ENCODE results near the gene PADI4. TPM values are rescaled to one million over a fixed set of nuclear protein-coding genes. Genes with fewer than 3 reads are reported as not detected.

Gene PADI4
- total RNA-seq, 1 experiment from 2014 or later = not detected

DNA sequence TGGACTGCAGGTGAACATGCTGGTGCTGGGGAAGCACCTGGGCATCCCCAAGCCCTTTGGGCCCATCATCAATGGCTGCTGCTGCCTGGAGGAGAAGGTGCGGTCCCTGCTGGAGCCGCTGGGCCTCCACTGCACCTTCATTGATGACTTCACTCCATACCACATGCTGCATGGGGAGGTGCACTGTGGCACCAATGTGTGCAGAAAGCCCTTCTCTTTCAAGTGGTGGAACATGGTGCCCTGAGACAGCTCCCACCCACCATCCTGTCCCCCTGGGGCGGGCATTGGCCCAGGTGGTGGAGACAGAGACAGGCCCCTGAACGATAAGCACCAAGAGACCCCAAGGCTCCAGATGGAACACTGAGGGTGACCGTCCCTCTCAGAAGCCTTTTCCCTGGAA is 25.2 kb upstream of the PADI4 start:
- in situ Hi-C loops (cut with HindIII; ENCODE audit: low pct_unique_long_range_greater_than_20kb, low sequenced_read_pairs) (no loop called here), intact Hi-C loops (cut with micrococcal nuclease; ENCODE audit: unreplicated experiment) (no loop called here)
- DNase-seq (ENCODE audit: low read depth, low spot score) = no peak
- Histone ChIP-seq H3K27ac (ENCODE audit: low read length) (no peak overlapping the region), H3K36me3 (ENCODE audit: control insufficient read depth, insufficient read depth, low read length) (no peaks in the 10 kb centered on the region), H3K9me3 (ENCODE audit: control insufficient read depth, insufficient read depth, low read depth, low read length) (no peaks in the 10 kb centered on the region), H3K27me3 (ENCODE audit: control insufficient read depth, insufficient read depth, low read length) (no peaks in the 10 kb centered on the region; the same call in 1 of the 2 replicates), H3K4me3 (ENCODE audit: low read depth in 2 of 2, low read length in 2 of 2) (no peak overlapping the region), H3K4me1 (ENCODE audit: control insufficient read depth, insufficient read depth, low read length) (no peaks in the 10 kb centered on the region; the same call in 1 of the 2 replicates)
- no peak for ATAC-seq
- no TSS peak for BruUV-seq (replicated peaks)
- POLR2A ChIA-PET = no interaction called here
- TF ChIP-seq, protein P1, sequence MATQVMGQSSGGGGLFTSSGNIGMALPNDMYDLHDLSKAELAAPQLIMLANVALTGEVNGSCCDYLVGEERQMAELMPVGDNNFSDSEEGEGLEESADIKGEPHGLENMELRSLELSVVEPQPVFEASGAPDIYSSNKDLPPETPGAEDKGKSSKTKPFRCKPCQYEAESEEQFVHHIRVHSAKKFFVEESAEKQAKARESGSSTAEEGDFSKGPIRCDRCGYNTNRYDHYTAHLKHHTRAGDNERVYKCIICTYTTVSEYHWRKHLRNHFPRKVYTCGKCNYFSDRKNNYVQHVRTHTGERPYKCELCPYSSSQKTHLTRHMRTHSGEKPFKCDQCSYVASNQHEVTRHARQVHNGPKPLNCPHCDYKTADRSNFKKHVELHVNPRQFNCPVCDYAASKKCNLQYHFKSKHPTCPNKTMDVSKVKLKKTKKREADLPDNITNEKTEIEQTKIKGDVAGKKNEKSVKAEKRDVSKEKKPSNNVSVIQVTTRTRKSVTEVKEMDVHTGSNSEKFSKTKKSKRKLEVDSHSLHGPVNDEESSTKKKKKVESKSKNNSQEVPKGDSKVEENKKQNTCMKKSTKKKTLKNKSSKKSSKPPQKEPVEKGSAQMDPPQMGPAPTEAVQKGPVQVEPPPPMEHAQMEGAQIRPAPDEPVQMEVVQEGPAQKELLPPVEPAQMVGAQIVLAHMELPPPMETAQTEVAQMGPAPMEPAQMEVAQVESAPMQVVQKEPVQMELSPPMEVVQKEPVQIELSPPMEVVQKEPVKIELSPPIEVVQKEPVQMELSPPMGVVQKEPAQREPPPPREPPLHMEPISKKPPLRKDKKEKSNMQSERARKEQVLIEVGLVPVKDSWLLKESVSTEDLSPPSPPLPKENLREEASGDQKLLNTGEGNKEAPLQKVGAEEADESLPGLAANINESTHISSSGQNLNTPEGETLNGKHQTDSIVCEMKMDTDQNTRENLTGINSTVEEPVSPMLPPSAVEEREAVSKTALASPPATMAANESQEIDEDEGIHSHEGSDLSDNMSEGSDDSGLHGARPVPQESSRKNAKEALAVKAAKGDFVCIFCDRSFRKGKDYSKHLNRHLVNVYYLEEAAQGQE (IDR thresholded peaks at IDR 0.05; ENCODE audit: insufficient read depth in 1 of 2, low read depth in 2 of 2, low read length in 1 of 2) = no peak
- TF ChIP-seq, protein P2, sequence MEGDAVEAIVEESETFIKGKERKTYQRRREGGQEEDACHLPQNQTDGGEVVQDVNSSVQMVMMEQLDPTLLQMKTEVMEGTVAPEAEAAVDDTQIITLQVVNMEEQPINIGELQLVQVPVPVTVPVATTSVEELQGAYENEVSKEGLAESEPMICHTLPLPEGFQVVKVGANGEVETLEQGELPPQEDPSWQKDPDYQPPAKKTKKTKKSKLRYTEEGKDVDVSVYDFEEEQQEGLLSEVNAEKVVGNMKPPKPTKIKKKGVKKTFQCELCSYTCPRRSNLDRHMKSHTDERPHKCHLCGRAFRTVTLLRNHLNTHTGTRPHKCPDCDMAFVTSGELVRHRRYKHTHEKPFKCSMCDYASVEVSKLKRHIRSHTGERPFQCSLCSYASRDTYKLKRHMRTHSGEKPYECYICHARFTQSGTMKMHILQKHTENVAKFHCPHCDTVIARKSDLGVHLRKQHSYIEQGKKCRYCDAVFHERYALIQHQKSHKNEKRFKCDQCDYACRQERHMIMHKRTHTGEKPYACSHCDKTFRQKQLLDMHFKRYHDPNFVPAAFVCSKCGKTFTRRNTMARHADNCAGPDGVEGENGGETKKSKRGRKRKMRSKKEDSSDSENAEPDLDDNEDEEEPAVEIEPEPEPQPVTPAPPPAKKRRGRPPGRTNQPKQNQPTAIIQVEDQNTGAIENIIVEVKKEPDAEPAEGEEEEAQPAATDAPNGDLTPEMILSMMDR (IDR thresholded peaks at IDR 0.05) = no peak
- no peak for TF ChIP-seq SIN3A (IDR thresholded peaks at IDR 0.05; ENCODE audit: borderline replicate concordance, insufficient read depth, low read depth, low read length)
- no peak for TF ChIP-seq POLR2AphosphoS5 (IDR thresholded peaks at IDR 0.05; ENCODE audit: low read depth, low read length)
- TF ChIP-seq TCF7L2 (IDR thresholded peaks at IDR 0.05; ENCODE audit: low read depth, low read length) = no peak
- CTCF ChIA-PET = no interaction called here

DNA sequence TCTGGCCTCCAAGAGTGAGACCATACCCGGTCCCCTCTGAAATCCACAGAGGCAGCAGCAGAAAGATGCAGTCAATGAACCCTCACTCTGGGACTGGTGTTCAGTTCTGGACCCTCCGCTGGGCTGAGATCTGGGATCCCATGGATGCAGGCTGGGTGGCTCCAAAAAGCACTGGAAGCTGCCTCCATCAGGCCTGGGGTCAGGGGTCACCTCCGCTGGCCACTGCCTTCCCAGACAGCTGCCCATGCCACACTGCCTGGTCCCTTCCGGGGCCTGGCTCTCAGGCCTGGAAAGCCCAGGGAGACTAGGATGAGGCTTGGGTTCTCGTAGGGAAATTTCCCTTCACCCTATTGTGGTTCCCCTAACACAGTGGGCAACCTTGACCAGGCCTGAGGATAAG is 21.4 kb upstream of the PADI4 start:
- Histone ChIP-seq H3K27ac (ENCODE audit: low read length) (no peak overlapping the region), H3K36me3 (ENCODE audit: control insufficient read depth, insufficient read depth, low read length) (no peaks in the 10 kb centered on the region), H3K27me3 (ENCODE audit: control insufficient read depth, insufficient read depth, low read length) (no peaks in the 10 kb centered on the region; the same call in 1 of the 2 replicates), H3K9me3 (ENCODE audit: control insufficient read depth, insufficient read depth, low read depth, low read length) (no peaks in the 10 kb centered on the region), H3K4me1 (ENCODE audit: control insufficient read depth, insufficient read depth, low read length) (no peaks in the 10 kb centered on the region; the same call in 1 of the 2 replicates), H3K4me3 (ENCODE audit: low read depth in 2 of 2, low read length in 2 of 2) (no peak overlapping the region)
- no TSS peak for BruUV-seq (replicated peaks)
- ChIA-PET CTCF (no interaction called here), POLR2A (no interaction called here)
- intact Hi-C loops (cut with micrococcal nuclease; ENCODE audit: unreplicated experiment) = no loop called here
- TF ChIP-seq, protein P1 (IDR thresholded peaks at IDR 0.05; ENCODE audit: insufficient read depth in 1 of 2, low read depth in 2 of 2, low read length in 1 of 2) = no peak
- TF ChIP-seq POLR2AphosphoS5 (IDR thresholded peaks at IDR 0.05; ENCODE audit: low read depth, low read length) (no peak), SIN3A (IDR thresholded peaks at IDR 0.05; ENCODE audit: borderline replicate concordance, insufficient read depth, low read depth, low read length) (no peak), TCF7L2 (IDR thresholded peaks at IDR 0.05; ENCODE audit: low read depth, low read length) (no peak)
- TF ChIP-seq, protein P2 (IDR thresholded peaks at IDR 0.05) = no peak
- in situ Hi-C loops (cut with HindIII; ENCODE audit: low pct_unique_long_range_greater_than_20kb, low sequenced_read_pairs) = no loop called here
- ATAC-seq (no peak), DNase-seq (ENCODE audit: low read depth, low spot score) (no peak)

All from Panc1 (cell line).